NCI-H69 (cell line): ENCODE data around the gene RPS27A.
"Not testable (repeated sequence)": the region's sequence is repeated elsewhere in the genome, so short reads cannot be mapped to it uniquely, and the experiment has no call there.

Experiments used
- DNase-seq: peaks from one replicate; lab custom pipeline; 2025; lab: John Stamatoyannopoulos, UW

RPS27A gene

DNA sequence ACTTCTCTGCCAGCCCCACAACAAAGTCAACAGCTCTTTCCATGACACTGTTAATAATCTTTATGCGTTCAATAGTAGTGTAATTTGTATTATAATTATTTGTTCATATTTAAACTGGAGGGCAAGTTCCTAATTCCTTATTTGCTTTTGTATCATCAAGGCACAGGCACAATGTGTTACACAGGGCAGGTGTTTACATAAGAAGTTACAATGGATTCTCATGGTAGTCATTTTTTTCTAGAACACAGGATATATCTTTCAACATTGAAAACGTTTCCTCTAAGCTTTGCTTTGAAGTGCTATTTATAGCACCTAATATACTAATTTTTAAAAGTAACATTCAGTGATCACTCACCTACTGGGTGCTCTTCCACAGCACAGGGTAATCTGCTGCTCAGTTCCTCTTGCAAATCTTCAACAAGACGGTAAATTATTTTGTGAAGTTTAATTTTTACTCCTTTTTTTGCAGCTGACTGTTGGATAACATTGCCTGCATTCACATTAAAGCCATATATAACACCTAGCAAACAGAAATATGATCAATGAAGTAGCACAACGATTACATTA lies 7.3 kb downstream of the RPS27A start:
- no peak for DNase-seq

DNA sequence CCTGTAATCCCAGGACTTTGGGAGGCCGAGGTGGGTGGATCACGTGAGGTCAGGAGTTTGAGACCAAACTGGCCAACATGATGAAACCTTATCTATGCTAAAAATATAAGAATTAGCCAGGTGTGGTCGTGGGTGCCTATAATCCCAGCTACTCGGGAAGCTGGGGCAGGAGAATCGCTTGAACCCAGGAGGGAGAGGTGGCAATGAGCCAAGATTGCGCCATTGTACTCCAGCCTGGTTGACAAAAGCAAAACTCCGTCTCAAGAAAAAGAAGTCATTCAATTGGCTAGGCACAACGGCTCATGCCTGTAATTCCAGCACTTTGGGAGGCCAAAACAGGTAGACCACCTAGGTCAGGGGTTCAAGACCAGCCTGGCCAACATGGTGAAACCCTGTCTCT lies 9.1 kb downstream of the RPS27A start:
- not testable (repeated sequence) for DNase-seq

DNA sequence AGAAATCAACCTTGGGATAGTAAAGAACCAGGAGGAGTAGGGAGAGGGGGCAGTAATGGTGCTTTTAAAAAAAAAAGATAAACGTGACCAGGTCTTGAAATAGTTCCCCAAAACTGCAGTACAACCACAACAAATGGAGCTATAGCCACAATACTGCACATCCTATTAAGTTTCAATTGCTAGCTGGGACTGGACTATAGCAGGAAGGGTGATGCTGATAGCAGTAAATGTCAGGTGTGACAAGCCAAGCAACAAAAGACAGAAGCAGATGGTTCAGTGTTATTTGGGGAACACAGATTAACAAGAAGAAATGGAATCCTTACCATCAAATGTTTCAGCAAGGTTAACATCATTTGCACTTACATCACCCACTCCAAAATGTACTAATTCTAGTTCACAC lies 10.1 kb downstream of the RPS27A start:
- no peak for DNase-seq

DNA sequence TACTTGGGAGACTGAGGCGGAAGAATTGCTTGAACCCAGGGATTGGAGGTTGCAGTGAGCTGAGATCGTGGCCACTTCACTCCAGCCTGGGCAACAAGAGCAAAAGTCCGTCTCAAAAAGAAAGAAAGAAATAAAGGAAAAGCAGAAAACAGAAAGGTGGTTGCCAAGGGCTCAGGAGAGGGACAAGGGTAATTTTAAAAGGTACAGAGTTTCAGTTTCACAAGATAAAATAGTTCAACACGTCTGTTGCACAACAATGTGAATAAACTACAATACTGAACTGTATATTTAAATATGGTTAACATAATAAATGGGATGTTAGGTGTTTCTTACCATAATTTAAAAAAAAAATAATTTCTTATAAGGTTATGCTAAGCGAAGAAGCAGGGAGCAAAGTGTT lies 12.9 kb downstream of the RPS27A start:
- DNase-seq, result no peak

DNA sequence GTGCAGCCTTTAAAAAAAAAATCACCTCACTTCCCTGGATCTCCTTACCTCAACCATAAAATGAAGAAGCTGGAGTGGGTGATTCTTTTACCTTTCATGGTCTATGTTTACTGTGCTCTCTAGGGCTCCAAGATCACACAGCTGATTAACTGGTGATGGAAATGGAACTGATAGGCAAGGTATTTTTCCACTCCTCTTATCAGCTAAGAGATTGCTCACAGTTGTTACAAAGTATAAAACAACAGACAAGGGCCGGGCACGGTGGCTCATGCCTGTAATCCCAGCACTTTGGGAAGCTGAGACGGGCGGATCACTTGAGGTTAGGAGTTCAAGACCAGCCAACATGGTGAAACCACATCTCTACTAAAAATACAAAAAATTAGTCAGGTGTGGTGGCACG lies 14.5 kb downstream of the RPS27A start:
- no peak for DNase-seq

DNA sequence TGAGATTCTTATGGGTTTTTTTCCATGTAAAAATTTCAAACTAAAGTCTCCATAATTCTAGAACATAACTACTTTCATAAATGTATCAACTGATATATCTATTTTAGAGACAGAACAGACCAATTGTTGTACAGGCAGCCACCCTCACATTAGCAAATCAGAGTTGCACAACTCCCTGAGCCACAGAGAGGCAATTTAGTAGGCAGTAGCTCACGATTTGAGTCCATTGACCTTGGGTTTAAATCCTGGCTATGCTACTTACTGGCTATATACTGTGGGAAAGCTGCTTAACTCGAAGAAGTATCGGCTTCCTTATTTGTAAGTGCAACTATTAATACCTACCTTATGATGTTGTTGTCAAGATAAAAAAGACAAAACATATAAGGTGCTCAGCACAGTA lies 20.3 kb downstream of the RPS27A start:
- DNase-seq, result no peak

DNA sequence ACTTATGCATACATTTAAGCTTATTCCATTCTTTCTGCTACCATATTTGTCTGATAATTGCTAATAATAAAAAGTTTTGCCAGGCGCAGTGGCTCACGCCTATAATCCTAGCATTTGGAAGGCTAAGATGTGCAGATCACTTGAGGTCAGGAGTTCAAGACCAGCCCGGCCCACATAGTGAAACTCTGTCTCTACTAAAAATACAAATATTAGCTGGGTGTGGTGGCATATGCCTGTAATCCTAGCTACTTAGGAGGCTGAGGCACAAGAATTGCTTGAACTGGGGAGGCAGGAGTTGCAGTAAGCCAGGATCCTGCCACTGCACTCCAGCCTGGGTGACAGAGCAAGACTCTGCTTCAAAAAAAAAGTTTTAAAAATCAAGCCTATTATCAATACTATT lies 27.1 kb downstream of the RPS27A start:
- not testable (repeated sequence) for DNase-seq

DNA sequence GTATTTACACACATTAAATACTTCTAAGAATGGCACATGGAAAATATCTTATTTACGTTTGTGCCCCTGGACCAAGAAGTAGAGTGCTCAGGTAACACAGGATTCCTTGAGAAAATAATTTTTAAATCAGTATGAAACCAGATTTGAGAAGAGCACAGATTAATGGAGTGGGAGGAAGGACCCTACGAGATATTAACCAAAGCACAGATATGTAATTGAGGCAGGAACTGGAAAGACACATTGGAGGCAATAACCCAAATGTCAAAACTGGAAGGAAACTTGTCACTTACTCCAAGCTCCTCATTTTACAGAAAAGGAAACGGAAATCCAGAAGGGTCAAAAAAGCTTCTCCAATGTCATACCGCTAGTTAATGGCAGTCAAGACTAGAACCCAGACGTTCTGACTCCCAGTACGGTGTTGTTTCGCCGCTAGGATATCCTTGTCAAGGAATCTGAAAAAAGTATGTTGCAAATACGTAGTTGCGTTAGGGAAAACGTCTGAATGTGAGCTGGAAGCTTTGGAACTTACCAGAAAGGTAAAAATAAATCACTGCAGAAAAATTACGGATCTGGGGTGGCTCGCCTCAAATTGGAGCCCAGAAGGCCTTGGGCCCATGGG lies 35.9 kb downstream of the RPS27A start:
- DNase-seq, result peak; percentile 30

DNA sequence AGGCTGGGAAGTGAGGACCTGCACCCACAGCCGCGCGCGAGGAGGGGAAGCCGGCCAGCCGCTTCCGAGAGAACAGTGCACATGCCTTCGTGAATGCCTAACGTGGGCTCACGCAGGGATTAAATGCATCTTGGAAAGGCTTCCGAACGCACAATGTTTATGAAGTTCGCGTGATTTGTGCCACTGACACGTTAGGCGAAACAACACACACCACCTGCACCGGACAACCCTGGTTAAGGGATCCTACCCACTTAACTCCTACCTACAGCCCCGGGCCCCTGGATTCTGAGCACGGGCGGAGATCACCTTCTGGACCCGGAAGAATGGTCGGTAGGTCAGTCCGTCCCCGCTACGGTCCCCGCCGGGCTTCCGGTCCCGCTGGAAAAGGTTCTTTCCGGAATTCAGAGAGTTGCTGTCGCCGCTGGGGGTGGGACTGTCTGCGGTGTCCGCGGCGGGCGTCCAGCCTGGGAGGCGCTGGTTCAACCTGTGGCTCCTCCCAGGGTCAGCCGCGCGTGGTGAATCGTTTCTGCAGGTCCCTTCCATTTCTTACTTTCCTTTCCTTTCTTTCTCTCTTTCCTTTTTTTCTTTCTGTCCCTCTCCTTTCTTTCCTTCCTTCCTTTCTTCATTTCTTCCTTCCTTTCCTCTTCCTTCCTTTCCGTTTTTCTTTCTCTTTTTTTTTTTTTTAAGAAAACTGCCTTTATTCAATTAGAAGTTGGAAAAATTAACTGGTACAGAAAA lies 36.6 kb downstream of the RPS27A start, which contains the start of gene MTIF2:
Gene MTIF2 (minus strand): TSS at position 325 of the 738 bp plus-strand sequence. CDS start 5,373 bp downstream, outside the sequence.
- DNase-seq, result peak; percentile 93

DNA sequence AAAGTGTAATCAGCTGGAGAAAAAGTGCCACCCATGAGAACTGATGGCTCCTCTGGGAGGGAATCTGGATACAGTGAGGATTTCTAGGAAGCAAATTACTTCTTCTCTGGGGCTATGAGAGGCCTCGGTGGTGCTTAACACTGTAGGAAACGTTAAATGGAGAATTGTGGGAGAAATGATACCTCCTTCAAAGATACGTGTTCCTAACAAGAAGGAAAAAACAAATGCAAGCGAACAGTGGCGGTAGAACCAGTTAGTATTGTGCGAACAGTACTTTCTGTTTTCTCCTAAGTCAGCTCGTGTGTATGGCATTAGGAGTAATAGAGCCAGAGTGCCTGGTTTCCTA lies 37.1 kb downstream of the RPS27A start:
- peak; percentile 5 for DNase-seq

DNA sequence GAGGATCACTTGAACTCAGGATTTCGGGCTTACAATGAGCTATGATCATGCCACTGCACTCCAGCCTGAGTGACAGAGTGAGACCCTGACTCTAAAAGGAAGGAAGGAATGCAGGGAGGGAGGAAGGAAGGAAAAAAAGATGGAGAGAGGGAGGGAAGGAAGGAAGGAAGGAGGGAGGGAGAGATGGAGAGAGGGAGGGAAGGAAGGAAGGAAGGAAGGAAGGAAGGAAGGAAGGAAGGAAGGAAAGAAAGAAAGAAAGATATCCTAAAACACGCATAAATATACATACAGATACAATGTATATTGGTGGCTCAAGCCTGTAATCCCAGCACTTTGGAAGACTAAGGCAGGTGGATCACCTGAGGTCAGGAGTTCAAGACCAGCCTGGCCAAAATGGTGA lies 41.9 kb downstream of the RPS27A start:
- not testable (repeated sequence) for DNase-seq

DNA sequence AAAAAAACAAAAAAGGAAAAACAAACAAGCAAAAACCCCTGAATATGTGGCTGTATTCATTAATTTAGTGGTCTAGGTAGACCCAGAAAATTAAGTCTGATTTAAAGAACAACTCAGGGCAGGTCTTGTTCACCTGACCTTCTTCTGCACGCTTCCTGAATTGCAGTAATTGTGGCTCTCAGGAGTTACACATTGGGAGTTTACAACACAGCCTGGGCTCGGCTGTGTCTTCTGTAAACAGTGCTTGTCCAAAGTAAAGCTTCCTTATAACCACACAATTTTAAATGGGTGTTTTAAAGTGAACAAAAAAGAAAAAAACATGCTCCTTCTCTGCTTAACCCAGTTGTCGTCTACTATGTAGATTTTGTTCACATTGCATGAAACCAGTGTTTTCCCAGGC lies 44.8 kb downstream of the RPS27A start:
- DNase-seq, result no peak

DNA sequence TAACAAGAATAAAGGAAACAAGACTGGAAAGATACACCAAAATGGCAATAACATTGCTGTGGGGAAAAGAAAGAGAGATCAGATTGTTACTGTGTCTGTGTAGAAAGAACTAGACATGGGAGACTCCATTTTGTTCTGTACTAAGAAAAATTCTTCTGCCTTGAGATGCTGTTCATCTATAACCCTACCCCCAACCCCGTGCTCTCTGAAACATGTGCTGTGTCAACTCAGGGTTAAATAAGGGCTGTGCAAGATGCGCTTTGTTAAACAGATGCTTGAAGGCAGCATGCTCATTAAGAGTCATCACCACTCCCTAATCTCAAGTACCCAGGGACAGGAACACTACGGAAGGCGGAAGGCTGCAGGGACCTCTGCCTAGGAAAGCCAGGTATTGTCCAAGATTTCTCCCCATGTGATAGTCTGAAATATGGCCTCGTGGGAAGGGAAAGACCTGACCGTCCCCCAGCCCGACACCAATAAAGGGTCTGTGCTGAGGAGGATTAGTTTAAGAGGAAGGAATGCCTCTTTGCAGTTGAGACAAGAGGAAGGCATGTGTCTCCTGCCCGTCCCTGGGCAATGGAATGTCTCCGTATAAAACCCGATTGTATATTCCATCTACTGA lies 46.8 kb downstream of the RPS27A start:
- not testable (repeated sequence) for DNase-seq

DNA sequence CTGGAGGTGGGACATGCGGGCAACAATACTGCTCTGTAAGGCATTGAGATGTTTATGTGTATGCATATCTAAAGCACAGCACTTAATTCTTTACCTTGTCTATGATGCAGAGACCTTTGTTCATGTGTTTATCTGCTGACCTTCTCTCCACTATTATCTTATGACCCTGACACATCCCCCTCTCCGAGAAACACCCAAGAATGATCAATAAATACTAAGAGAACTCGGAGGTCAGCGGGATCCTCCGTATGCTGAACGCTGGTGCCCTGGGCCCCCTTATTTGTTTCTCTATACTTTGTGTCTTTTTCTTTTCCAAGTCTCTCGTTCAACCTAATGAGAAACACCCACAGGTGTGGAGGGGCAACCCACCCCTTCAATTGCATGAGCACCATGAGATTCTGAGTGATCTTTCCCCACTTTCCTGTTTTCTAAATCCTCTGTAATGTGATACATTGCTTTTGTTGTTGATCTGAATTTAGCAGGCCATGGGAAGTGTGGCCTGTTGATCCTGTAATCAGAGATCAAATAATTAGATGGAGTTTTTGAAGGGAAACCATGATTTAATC lies 47.5 kb downstream of the RPS27A start:
- not testable (repeated sequence) for DNase-seq

DNA sequence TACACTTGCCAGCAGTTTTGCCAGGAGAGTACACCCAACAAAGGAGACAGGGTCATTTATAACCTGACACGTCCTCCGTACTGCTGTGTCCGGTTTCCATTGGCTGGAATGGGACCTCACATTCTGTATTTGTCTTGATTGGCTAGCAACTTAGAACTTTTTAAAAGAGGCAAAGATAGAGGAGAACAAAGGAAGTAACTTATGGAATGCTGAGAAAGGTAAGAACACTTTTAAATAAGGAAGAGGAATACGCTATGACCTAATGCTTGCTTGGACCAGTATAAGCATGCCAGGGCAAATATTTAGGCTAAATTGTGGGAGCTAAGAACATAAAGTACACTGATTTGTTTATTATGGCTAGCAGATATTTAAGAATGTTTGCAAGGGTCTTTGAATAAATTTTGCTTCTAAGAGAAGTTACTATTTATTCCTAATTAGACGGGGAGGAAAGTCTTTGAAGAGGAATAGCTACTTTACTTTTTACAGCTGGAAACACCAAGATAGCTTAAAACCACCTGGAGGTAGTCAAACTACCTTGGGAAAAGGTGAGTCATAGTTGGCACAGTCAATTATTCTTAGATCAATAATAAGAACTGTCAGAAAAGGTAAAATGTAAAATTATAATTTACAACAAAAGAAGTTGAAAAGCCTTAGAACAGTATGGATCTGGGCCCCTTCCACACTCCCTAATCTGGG lies 48.5 kb downstream of the RPS27A start:
- not testable (repeated sequence) for DNase-seq

DNA sequence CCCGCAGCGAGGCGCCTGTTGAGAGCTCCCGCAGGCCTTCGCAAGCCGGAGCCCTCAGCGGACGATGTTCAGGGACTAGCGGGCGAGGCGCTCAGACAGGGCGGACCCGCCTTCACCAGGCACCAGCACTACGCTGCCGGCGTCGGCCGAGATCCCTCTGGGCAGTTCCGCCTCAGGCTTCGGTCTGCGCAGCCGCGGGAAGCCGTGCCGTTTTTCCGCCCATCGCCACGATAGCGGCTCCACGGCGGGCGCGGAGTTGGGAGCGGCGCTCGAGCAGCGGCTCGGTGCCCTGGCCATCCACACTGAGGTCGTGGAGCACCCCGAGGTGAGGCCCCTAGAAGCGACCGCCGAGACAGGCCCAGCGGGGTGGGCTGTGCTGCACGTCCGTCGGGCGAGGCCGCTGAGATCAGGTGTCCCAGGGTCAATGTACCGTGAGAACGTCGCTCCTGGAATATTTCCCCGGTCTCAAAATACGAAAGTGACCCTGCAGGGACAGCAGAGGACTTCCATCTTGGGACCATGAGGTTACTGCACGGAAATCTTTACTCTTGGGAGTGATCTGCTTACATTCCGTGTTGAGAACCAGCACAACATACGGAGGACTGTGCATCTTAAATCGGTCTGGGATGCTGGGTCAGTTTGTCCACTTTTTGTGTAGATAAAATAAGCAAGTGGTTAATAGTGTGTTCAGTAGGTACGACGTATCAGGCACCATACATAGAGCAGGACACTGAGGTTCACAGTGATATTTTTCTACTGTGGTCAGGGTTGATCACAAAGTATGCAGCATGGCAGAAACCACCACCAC lies 49.8 kb downstream of the RPS27A start:
- DNase-seq, result peak; percentile 85

DNA sequence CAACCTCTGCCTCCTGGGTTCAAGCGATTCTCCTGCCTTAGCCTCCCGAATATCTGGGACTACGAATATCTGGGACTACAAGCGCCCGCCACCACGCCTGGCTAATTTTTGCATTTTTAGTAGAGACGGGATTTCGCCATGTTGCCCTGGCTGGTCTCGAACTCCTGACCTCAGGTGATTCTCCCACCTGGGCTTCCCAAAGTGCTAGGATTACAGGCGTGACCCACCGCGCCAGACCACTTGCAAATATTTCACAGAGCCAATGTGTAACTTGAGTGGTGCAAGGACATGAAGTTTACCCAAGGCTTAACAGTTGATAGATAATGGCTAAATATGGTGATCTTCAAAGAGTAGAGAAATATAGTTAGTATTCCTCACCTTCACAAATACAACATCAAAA lies 50.6 kb downstream of the RPS27A start:
- DNase-seq, result no peak
